Measurements from ENCODE around the gene MED29. TPM values are rescaled to one million over a fixed set of nuclear protein-coding genes. Genes with fewer than 3 reads are reported as not detected.

MED29 gene
- polyA plus RNA-seq, 2 of the 4 experiments (the other 2 are of a cell fraction) = 47.7 to 57.5 TPM

DNA sequence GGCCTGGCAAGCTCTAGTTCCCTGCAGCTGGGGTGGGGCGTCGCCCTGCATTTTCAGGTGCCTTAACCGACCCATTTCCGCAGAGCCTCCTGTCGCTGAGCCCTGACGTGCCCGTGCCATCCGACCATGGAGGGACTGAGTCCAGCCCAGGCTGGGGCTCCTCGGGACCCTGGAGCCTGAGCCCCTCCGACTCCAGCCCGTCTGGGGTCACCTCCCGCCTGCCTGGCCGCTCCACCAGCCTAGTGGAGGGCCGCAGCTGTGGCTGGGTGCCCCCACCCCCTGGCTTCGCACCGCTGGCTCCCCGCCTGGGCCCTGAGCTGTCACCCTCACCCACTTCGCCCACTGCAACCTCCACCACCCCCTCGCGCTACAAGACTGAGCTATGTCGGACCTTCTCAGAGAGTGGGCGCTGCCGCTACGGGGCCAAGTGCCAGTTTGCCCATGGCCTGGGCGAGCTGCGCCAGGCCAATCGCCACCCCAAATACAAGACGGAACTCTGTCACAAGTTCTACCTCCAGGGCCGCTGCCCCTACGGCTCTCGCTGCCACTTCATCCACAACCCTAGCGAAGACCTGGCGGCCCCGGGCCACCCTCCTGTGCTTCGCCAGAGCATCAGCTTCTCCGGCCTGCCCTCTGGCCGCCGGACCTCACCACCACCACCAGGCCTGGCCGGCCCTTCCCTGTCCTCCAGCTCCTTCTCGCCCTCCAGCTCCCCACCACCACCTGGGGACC, 16.6 kb downstream of the MED29 start:
- 6% methylated on average over 38 of the region's 40 CpGs for WGBS (ENCODE audit: missing lambda C conversion rate)
- FAIRE-seq (no peak), DNase-seq (ENCODE audit: low read depth in 1 of 2, low spot score in 1 of 2) (peak in 1 of 2 experiments; percentile 60), ATAC-seq (no peak)
- H3K4me2 ChIP-seq = peak overlapping the region; percentile 95
- peak overlapping the region; percentile 76 for H3K4me3 ChIP-seq
- peaks cover 60% of the 10 kb centered on the region for H3K4me1 ChIP-seq
- POLR2A ChIA-PET = interaction anchor here (0.6 to 9.4 kb wide), 6 partner anchors 10 to 278 kb away, joined by 3 to 140 read pairs (median 22); partner anchors contain the start of genes MED29, PAF1 and RPS16
- H3K9me3 ChIP-seq = no peaks in the 10 kb centered on the region
- H3K27ac ChIP-seq = peak overlapping the region; percentile 94 to 99
- CTCF ChIA-PET = interaction anchor here (0.6 to 21.4 kb wide), 13 partner anchors 10 to 447 kb away, joined by 3 to 457 read pairs (median 4); partner anchors contain the start of genes EID2B, MED29, PAF1 and RPS16
- TF ChIP-seq BCL3 (IDR thresholded peaks at IDR 0.05) = 0 out of 3 replicates have a peak, but pooled peaks have one; percentile 17
- TF ChIP-seq MYC (IDR thresholded peaks at IDR 0.05; ENCODE audit: borderline replicate concordance, low read length) = 0 out of 2 replicates have a peak, but pooled peaks have one; percentile 52
- TF ChIP-seq HEYL (CRISPR knock-in tag; IDR thresholded peaks at IDR 0.05) = no peak
- peak in 1 of 2 experiments; percentile 46; a peak in 3 of 5 replicates for TF ChIP-seq JUN (IDR thresholded peaks at IDR 0.05)
- TF ChIP-seq SMC3 (IDR thresholded peaks at IDR 0.05) = no peak
- peak; percentile 10; the same call in 1 of the 2 replicates for TF ChIP-seq GATA3 (IDR thresholded peaks at IDR 0.05; ENCODE audit: borderline replicate concordance)
- no peak for TF ChIP-seq FOSL2 (IDR thresholded peaks at IDR 0.05)
- 0 out of 2 replicates have a peak, but pooled peaks have one; percentile 2 for TF ChIP-seq FOSL2 (CRISPR knock-in tag; IDR thresholded peaks at IDR 0.05)
- TF ChIP-seq, protein P1, sequence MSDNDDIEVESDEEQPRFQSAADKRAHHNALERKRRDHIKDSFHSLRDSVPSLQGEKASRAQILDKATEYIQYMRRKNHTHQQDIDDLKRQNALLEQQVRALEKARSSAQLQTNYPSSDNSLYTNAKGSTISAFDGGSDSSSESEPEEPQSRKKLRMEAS (IDR thresholded peaks at IDR 0.05) = peak; percentile 54
- no peak for TF ChIP-seq CBX2 (IDR thresholded peaks at IDR 0.05; ENCODE audit: borderline replicate concordance, low read depth)
- no peak for TF ChIP-seq ZSCAN20 (CRISPR knock-in tag; IDR thresholded peaks at IDR 0.05)
- TF ChIP-seq POLR2AphosphoS2 (conservative IDR thresholded peaks at IDR 0.05; ENCODE audit: low read length) = peak; percentile 54

DNA sequence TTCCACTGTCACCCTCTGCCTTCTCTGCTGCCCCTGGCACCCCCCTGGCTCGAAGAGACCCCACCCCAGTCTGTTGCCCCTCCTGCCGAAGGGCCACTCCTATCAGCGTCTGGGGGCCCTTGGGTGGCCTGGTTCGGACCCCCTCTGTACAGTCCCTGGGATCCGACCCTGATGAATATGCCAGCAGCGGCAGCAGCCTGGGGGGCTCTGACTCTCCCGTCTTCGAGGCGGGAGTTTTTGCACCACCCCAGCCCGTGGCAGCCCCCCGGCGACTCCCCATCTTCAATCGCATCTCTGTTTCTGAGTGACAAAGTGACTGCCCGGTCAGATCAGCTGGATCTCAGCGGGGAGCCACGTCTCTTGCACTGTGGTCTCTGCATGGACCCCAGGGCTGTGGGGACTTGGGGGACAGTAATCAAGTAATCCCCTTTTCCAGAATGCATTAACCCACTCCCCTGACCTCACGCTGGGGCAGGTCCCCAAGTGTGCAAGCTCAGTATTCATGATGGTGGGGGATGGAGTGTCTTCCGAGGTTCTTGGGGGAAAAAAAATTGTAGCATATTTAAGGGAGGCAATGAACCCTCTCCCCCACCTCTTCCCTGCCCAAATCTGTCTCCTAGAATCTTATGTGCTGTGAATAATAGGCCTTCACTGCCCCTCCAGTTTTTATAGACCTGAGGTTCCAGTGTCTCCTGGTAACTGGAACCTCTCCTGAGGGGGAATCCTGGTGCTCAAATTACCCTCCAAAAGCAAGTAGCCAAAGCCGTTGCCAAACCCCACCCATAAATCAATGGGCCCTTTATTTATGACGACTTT, 17.4 kb downstream of the MED29 start:
- H3K4me2 ChIP-seq = peak overlapping the region; percentile 95
- POLR2A ChIA-PET = interaction anchor here (0.6 to 9.4 kb wide), 6 partner anchors 7 to 279 kb away, joined by 3 to 140 read pairs (median 14); partner anchors contain the start of genes MED29, PAF1 and RPS16
- FAIRE-seq = no peak
- peak overlapping the region; percentile 76 for H3K4me3 ChIP-seq
- no peaks in the 10 kb centered on the region for H3K9me3 ChIP-seq
- no peak for ATAC-seq
- H3K4me1 ChIP-seq = peaks cover 53% of the 10 kb centered on the region
- CTCF ChIA-PET = interaction anchor here (0.6 to 21.4 kb wide), 11 partner anchors 10 to 448 kb away, joined by 3 to 457 read pairs (median 4); partner anchors contain the start of genes MED29, PAF1, RPS16 and SAMD4B
- peak overlapping the region; percentile 94 to 99 for H3K27ac ChIP-seq
- peak in 1 of 2 experiments; percentile 61 for DNase-seq (ENCODE audit: low read depth in 1 of 2, low spot score in 1 of 2)
- 38% methylated on average over 18 of the region's 20 CpGs for WGBS (ENCODE audit: missing lambda C conversion rate)
- TF ChIP-seq BCL3 (IDR thresholded peaks at IDR 0.05) = peak; percentile 10; the same call in 1 of the 3 replicates
- no peak for TF ChIP-seq RFX5 (IDR thresholded peaks at IDR 0.05)
- TF ChIP-seq SMC3 (IDR thresholded peaks at IDR 0.05) = no peak
- 0 out of 2 replicates have a peak, but pooled peaks have one; percentile 20 for TF ChIP-seq BHLHE40 (IDR thresholded peaks at IDR 0.05; ENCODE audit: low read depth, low read length)
- TF ChIP-seq MYC (IDR thresholded peaks at IDR 0.05; ENCODE audit: borderline replicate concordance, low read length) = no peak
- no peak for TF ChIP-seq HDAC2 (IDR thresholded peaks at IDR 0.05)
- no peak for TF ChIP-seq EHF (CRISPR knock-in tag; IDR thresholded peaks at IDR 0.05)
- no peak for TF ChIP-seq HOXB5 (CRISPR knock-in tag; IDR thresholded peaks at IDR 0.05)
- no peak for TF ChIP-seq EP300 (IDR thresholded peaks at IDR 0.05)
- no peak for TF ChIP-seq RNF2 (IDR thresholded peaks at IDR 0.05; ENCODE audit: borderline replicate concordance, low read depth)
- no peak for TF ChIP-seq ELK1 (IDR thresholded peaks at IDR 0.05; ENCODE audit: low read depth, low read length)
- peak; percentile 69; the same call in 1 of the 2 replicates for TF ChIP-seq POLR2AphosphoS2 (conservative IDR thresholded peaks at IDR 0.05; ENCODE audit: low read length)
- no peak for TF ChIP-seq CBX8 (IDR thresholded peaks at IDR 0.05)
- TF ChIP-seq ATOH8 (CRISPR knock-in tag; IDR thresholded peaks at IDR 0.05; ENCODE audit: low read depth) = no peak
- no peak; a peak in 1 of 5 replicates for TF ChIP-seq JUN (IDR thresholded peaks at IDR 0.05)
- no peak for TF ChIP-seq CHD4 (IDR thresholded peaks at IDR 0.05; ENCODE audit: borderline replicate concordance)
- TF ChIP-seq RCOR1 (IDR thresholded peaks at IDR 0.05; ENCODE audit: low read depth, low read length) = no peak
- no peak for TF ChIP-seq ESRRA (IDR thresholded peaks at IDR 0.05; ENCODE audit: borderline replicate concordance, low read length)
- 0 out of 2 replicates have a peak, but pooled peaks have one; percentile 23 for TF ChIP-seq TFCP2L1 (CRISPR knock-in tag; IDR thresholded peaks at IDR 0.05)
- TF ChIP-seq, protein P2, sequence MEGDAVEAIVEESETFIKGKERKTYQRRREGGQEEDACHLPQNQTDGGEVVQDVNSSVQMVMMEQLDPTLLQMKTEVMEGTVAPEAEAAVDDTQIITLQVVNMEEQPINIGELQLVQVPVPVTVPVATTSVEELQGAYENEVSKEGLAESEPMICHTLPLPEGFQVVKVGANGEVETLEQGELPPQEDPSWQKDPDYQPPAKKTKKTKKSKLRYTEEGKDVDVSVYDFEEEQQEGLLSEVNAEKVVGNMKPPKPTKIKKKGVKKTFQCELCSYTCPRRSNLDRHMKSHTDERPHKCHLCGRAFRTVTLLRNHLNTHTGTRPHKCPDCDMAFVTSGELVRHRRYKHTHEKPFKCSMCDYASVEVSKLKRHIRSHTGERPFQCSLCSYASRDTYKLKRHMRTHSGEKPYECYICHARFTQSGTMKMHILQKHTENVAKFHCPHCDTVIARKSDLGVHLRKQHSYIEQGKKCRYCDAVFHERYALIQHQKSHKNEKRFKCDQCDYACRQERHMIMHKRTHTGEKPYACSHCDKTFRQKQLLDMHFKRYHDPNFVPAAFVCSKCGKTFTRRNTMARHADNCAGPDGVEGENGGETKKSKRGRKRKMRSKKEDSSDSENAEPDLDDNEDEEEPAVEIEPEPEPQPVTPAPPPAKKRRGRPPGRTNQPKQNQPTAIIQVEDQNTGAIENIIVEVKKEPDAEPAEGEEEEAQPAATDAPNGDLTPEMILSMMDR (IDR thresholded peaks at IDR 0.05) = no peak
- no peak for TF ChIP-seq CBX2 (IDR thresholded peaks at IDR 0.05; ENCODE audit: borderline replicate concordance, low read depth)
